Caco-2 (cell line): ENCODE measurements around the gene ADPGK. TPM values are rescaled to one million over a fixed set of nuclear protein-coding genes. Genes with fewer than 3 reads are reported as not detected.

Experiments used
- BruUV-seq: library from RNA; stranded (reverse); fragments of 400-500 nt; replicated peaks from 2 replicates; lab custom pipeline; 2021; lab: Mats Ljungman, UMichigan
- CTCF ChIA-PET: fragments of 300-600 bp; sonication (Branson Sonifier 250); formaldehyde crosslinking; loops from one replicate; lab custom pipeline; 2022; ENCODE audit warnings: antibody characterized with exemption; lab: Charles Lee
- POLR2A ChIA-PET: fragments of 300-600 bp; sonication (Branson Sonifier 250); formaldehyde crosslinking; loops from one replicate; lab custom pipeline; 2022; ENCODE audit warnings: antibody characterized with exemption; lab: Charles Lee
- DNase-seq, 2 experiments: peaks; one replicate each; pipeline versions ENCODE4 v3.0.0 to v3.0.0-alpha.2; 2020 to 2022
- H3K27me3 ChIP-seq: replicated peaks from 2 replicates; pipeline ENCODE4 v1.6.0; 2011; ENCODE audit warnings: low read length; ENCODE audit not compliant: control insufficient read depth, insufficient read depth
- H3K36me3 ChIP-seq: 2 replicates; pipeline ENCODE4 v1.5.1; 2011; ENCODE audit warnings: low read length; ENCODE audit not compliant: control insufficient read depth, insufficient read depth
- H3K4me1 ChIP-seq: fragments of 250-450 bp; sonication (Bioruptor Pico); 2 replicates; pipeline ENCODE4 v1.5.1; 2020; ENCODE audit warnings: mild to moderate bottlenecking
- H3K4me3 ChIP-seq: 2 replicates; pipeline ENCODE4 v1.5.1; 2011; ENCODE audit warnings: low read depth, mild to moderate bottlenecking, control low read depth, low read length
- H3K9me3 ChIP-seq: fragments of 250-450 bp; sonication (Bioruptor Pico); 2 replicates; pipeline ENCODE4 v1.5.1; 2020; ENCODE audit warnings: mild to moderate bottlenecking, moderate library complexity
- H3K27ac Mint-ChIP-seq: one replicate; pipeline ENCODE4 v1.8.0; 2022; ENCODE audit warnings: mixed read lengths; ENCODE audit not compliant: unreplicated experiment
- H3K27me3 Mint-ChIP-seq: one replicate; pipeline ENCODE4 v1.8.0; 2022; ENCODE audit warnings: mixed read lengths; ENCODE audit not compliant: insufficient read depth, unreplicated experiment
- H3K36me3 Mint-ChIP-seq: one replicate; pipeline ENCODE4 v1.8.0; 2022; ENCODE audit warnings: mild to moderate bottlenecking, mixed read lengths; ENCODE audit not compliant: insufficient read depth, unreplicated experiment
- H3K4me1 Mint-ChIP-seq: one replicate; pipeline ENCODE4 v1.8.0; 2022; ENCODE audit warnings: low read depth, mixed read lengths; ENCODE audit not compliant: unreplicated experiment
- H3K4me3 Mint-ChIP-seq: one replicate; pipeline ENCODE4 v1.8.0; 2022; ENCODE audit warnings: mild to moderate bottlenecking, moderate library complexity, mixed read lengths; ENCODE audit not compliant: unreplicated experiment
- H3K9me3 Mint-ChIP-seq: one replicate; pipeline ENCODE4 v1.8.0; 2022; ENCODE audit warnings: mixed read lengths; ENCODE audit not compliant: unreplicated experiment
- intact Hi-C: fragments of 100-400 bp; cut with micrococcal nuclease; formaldehyde crosslinking; loops from one replicate; pipeline ENCODE4 v1.10.0; 2022; ENCODE audit not compliant: unreplicated experiment
- total RNA-seq: library from RNA; stranded (reverse); gene quantifications from 2 replicates; pipeline ENCODE4 v1.2.3, GENCODE V29; 2022
- TF ChIP-seq, protein P1 (sequence below), 2 experiments: fragments of 200-600 bp in 1 of 2; IDR thresholded peaks; 1 replicate in 1 of 2; 2 replicates in 1 of 2; pipeline versions ENCODE4 v1.5.1 to v1.8.0; 2011 to 2022; ENCODE audit warnings: antibody characterized with exemption in 1 of 2, control low read depth in 1 of 2, inconsistent platforms in 1 of 2, low read depth in 1 of 2, low read length in 1 of 2, mild to moderate bottlenecking in 1 of 2, moderate library complexity in 1 of 2; ENCODE audit not compliant: insufficient read depth in 1 of 2, severe bottlenecking in 1 of 2, unreplicated experiment in 1 of 2

Gene ADPGK
- total RNA-seq, 1 experiment from 2014 or later: 55.6 TPM

DNA sequence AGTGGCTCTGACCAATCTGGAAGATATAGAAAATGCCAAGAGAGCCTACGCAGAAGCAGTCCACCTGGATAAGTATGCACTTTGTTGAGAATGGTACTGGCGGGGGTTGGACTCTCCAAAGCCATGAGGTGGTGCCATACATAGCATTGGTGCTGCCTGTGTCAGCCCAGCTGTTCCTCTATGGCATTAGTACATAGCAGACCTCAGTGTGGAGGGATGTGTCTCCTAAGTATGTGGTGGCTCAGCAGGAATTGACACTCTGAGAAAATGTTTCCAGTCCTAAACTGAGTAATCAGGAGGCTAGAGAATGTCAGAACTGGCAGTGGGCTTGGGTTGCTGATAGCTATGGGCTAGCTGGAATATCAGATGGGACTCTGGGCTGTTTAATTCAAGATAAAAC lies 48.4 kb downstream of the ADPGK start:
- H3K27me3 Mint-ChIP-seq: no peaks in the 10 kb centered on the region
- CTCF ChIA-PET: interaction anchor here (2.3 kb wide), 1 partner anchor 13 kb away, joined by 16 read pairs; no protein-coding TSS in a partner anchor
- no peak overlapping the region for H3K4me3 ChIP-seq
- H3K27ac Mint-ChIP-seq: peak overlapping the region; percentile 4
- intact Hi-C loops: no loop called here
- H3K27me3 ChIP-seq: no peaks in the 10 kb centered on the region
- H3K4me1 ChIP-seq: peaks cover 20% of the 10 kb centered on the region
- H3K4me3 Mint-ChIP-seq: no peak overlapping the region
- no peaks in the 10 kb centered on the region for H3K9me3 Mint-ChIP-seq
- peaks cover 10% of the 10 kb centered on the region for H3K4me1 Mint-ChIP-seq
- POLR2A ChIA-PET: no interaction called here
- TF ChIP-seq, protein P1, sequence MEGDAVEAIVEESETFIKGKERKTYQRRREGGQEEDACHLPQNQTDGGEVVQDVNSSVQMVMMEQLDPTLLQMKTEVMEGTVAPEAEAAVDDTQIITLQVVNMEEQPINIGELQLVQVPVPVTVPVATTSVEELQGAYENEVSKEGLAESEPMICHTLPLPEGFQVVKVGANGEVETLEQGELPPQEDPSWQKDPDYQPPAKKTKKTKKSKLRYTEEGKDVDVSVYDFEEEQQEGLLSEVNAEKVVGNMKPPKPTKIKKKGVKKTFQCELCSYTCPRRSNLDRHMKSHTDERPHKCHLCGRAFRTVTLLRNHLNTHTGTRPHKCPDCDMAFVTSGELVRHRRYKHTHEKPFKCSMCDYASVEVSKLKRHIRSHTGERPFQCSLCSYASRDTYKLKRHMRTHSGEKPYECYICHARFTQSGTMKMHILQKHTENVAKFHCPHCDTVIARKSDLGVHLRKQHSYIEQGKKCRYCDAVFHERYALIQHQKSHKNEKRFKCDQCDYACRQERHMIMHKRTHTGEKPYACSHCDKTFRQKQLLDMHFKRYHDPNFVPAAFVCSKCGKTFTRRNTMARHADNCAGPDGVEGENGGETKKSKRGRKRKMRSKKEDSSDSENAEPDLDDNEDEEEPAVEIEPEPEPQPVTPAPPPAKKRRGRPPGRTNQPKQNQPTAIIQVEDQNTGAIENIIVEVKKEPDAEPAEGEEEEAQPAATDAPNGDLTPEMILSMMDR (IDR thresholded peaks at IDR 0.05; ENCODE audit: insufficient read depth in 1 of 2, low read depth in 1 of 2, low read length in 1 of 2, severe bottlenecking in 1 of 2, unreplicated experiment in 1 of 2): no peak
- peaks cover 28% of the 10 kb centered on the region for H3K36me3 Mint-ChIP-seq
- H3K9me3 ChIP-seq: no peaks in the 10 kb centered on the region
- DNase-seq: no peak
- no TSS peak for BruUV-seq
- H3K36me3 ChIP-seq: no peaks in the 10 kb centered on the region

DNA sequence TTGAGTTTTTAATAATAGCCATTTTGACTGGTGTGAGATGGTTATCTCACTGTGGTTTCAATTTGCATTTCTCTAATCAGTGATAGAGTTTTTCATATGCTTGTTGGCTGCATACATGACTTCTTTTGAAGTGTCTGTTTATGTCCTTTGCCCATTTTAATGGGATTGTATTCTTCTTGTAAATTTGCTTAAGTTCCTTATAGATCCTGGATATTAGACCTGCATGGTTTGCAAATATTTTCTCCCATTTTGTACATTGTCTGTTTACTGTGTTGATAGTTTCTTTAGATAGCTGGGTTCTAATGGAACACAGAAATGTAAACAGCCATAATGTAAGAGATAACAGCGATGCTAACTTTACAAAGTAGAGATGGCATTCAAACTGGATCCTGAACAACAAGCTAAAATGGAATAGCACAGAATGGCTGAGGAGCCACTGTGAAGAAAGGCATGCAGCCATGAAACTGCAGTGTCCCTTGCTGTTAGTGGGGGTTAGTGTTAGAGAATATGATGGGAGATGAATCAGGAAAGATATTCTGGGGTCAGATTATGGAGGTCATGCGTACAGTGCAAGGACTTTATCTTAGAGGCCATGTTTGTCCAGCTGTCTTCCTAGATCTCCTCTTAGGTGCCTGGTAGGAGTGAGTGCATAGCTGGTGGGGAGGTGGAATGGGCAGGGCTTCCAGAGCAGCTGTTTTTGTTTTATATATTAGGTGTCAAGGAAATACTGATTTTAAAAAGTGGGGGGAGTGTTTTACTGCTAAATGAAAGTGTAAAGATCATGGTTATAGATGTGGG lies 49.4 kb downstream of the ADPGK start:
- H3K4me3 ChIP-seq: no peak overlapping the region
- intact Hi-C loops: no loop called here
- POLR2A ChIA-PET: no interaction called here
- TF ChIP-seq, protein P1 (IDR thresholded peaks at IDR 0.05; ENCODE audit: insufficient read depth in 1 of 2, low read depth in 1 of 2, low read length in 1 of 2, severe bottlenecking in 1 of 2, unreplicated experiment in 1 of 2): no peak
- Mint-ChIP-seq H3K4me3 (peak overlapping the region; percentile 3), H3K27ac (peak overlapping the region; percentile 4), H3K9me3 (no peaks in the 10 kb centered on the region), H3K4me1 (peaks cover 10% of the 10 kb centered on the region), H3K36me3 (peaks cover 21% of the 10 kb centered on the region), H3K27me3 (no peaks in the 10 kb centered on the region)
- DNase-seq: peak; percentile 28 to 40
- H3K27me3 ChIP-seq: no peaks in the 10 kb centered on the region
- H3K4me1 ChIP-seq: peaks cover 20% of the 10 kb centered on the region
- no TSS peak for BruUV-seq
- no peaks in the 10 kb centered on the region for H3K36me3 ChIP-seq
- CTCF ChIA-PET: interaction anchor here (2.3 kb wide), 1 partner anchor 12 kb away, joined by 16 read pairs; no protein-coding TSS in a partner anchor
- H3K9me3 ChIP-seq: no peaks in the 10 kb centered on the region

DNA sequence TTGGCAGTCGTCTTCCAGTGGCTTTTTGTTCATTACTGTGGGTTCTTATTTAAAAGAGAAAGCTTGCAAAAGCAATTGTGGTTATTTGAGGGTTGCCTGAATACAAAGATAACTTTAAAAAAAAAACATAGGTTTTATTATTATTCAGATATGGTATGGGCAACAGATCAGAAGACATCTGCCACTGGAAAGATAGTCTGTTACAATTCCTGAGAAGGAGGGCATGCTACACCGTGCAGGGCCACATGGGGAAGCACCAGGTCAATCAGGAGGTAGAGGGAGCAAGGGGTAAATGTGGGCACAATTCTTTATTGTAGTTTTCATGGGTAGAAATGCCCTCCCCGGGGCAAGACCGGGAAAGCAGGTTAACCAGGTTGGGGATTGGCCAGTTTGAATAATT lies 51.0 kb downstream of the ADPGK start:
- intact Hi-C loops: no loop called here
- TF ChIP-seq, protein P1 (IDR thresholded peaks at IDR 0.05; ENCODE audit: insufficient read depth in 1 of 2, low read depth in 1 of 2, low read length in 1 of 2, severe bottlenecking in 1 of 2, unreplicated experiment in 1 of 2): no peak
- no TSS peak for BruUV-seq
- no peak overlapping the region for H3K27ac Mint-ChIP-seq
- no peak overlapping the region for H3K4me3 Mint-ChIP-seq
- Histone ChIP-seq H3K36me3 (no peaks in the 10 kb centered on the region; the same call in 1 of the 2 replicates), H3K4me3 (no peak overlapping the region), H3K4me1 (peaks cover 22% of the 10 kb centered on the region), H3K27me3 (no peaks in the 10 kb centered on the region), H3K9me3 (no peaks in the 10 kb centered on the region)
- H3K4me1 Mint-ChIP-seq: peaks cover 11% of the 10 kb centered on the region
- no peaks in the 10 kb centered on the region for H3K9me3 Mint-ChIP-seq
- no peaks in the 10 kb centered on the region for H3K27me3 Mint-ChIP-seq
- H3K36me3 Mint-ChIP-seq: peaks cover 15% of the 10 kb centered on the region
- ChIA-PET POLR2A (interaction anchor here (0.6 kb wide), 1 partner anchor 139 kb away, joined by 5 read pairs; no protein-coding TSS in a partner anchor), CTCF (interaction anchor here (0.6 to 1.0 kb wide), 2 partner anchors 11 to 50 kb away, joined by 3 to 4 read pairs; no protein-coding TSS in a partner anchor)
- no peak for DNase-seq
